ENCODE measurements around the gene TNS3.
A peak's percentile ranks its signal among the peaks of the same experiment; 100 is the strongest.

TNS3 gene

GRCh38 chr7:47233996-47234395 is 347.9 kb downstream of the TNS3 start:
- no peak for DNase-seq

DNA sequence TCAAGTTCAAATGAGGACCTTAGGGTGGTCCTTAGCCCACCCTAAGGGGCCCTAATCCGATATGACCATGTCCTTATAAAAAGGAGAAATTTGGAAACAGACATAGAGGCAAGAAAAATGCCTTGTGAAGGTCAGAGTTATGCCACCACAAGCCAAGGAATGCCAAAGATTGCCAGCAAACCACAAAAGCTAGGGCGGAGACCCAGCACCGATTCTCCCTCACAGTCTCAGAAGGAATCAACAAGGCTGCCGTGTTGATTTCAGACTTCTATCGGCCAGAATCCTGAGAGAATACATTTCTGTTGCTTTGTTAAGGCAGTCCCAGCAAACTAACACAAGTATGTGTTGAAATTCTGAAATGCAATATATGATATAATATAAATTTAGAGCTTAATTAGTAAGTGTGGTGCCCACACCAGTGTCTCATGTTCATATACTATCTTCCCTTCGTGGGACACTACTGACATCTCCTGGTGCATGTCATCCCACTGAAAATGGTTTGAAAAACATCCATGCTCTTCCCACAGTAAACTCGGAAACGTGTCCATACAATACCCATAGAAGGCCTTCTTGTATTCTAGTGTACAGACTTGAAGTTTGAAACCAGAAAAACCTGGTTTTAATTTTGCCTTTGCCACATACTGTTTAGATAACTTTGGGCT is 349.0 kb downstream of the TNS3 start:
- DNase-seq: peak; percentile 20

GRCh38 chr7:47231627-47232026 is 350.3 kb downstream of the TNS3 start:
- no peak for DNase-seq

DNA sequence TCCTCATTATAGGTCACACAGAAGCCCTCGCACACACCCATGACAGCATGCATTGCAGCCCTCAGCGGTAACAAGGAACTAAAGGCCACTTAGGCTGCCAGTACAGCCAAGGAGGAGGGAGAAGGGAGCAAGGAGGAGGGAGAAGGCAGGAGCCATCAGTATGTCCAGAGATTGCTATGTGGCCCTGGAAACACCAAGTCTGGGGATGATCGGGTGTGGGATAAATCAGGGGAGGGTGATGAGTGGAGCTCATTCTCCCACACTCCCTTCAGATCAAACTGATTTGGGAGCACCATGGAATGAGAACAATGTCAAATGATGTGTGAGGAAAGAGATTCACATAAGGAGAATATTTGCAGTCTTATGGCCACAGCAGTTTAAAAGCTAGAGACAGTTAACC is 350.9 kb downstream of the TNS3 start:
- DNase-seq: no peak

GRCh38 chr7:47228386-47229014 is 353.4 kb downstream of the TNS3 start:
- DNase-seq: peak; percentile 35

- DNase-seq: no peak
These were observed 354.1 kb downstream of the TNS3 start for GRCh38 chr7:47227762-47228177.

DNA sequence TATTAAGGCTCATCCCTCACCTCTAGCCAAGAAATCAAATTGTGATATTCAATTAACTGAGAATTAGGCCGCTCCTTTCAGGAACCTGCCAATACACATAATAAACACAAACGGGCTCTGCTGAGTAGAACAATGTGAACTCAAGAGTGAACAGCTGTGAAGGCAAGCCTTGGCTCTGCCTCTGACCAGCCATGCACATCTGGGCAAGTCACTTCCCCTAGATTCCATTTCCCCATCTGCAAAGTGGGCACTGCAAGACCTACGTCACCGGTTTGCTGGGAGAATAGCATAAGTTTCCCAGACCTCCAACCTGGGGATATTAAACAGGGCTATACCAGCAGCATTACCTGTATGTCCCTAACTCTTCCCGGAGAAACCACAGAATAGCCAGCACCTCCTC is 355.2 kb downstream of the TNS3 start:
- DNase-seq: no peak

- no peak for DNase-seq
These were observed 356.4 kb downstream of the TNS3 start for GRCh38 chr7:47225387-47226131.

All from NCI-H82 (cell line).